Stimulated activated CD4-positive, alpha-beta T cell treated with anti-CD3 and anti-CD28 coated beads, Interleukin-12 subunit alpha, Interleukin-12 subunit beta, amount 100 ng/mL, for 4 hours (primary cell): ENCODE measurements around the gene C13orf46.

ENCODE experiments used
- DNase-seq: peaks from one replicate; pipeline ENCODE4 v3.0.0-alpha.2; 2020

C13orf46 gene

DNA sequence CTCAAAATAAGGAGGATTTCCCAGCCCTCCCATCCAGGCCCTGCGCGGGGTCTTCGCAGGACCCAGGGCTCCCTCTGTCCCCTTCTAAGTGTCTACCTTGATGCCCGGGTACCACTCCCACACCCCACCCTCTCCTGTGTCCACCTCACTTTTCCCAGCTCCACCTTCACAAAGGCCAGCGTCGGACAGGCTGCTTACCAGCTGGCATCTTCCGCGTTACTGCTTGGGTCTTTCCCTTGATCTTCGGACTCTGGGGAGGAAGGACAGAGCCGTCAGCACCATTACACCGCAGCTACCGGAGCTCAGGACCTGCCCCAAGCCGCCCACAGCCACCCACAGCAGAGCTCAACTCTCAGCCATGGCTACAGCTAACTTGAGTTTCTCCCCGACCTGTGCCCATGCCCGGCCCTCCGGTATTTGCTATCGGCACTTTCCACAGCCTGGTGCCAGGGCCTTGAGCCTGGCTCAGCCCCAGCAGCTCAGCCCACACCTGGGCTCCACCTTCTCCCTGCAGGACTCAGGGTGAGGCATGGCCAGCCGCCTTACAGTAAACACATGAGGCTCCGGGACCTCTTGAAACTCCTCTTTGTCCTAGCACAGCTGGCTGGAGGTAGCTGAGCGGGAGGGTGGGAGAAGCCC, 3.8 kb downstream of the C13orf46 start:
- no peak for DNase-seq

DNA sequence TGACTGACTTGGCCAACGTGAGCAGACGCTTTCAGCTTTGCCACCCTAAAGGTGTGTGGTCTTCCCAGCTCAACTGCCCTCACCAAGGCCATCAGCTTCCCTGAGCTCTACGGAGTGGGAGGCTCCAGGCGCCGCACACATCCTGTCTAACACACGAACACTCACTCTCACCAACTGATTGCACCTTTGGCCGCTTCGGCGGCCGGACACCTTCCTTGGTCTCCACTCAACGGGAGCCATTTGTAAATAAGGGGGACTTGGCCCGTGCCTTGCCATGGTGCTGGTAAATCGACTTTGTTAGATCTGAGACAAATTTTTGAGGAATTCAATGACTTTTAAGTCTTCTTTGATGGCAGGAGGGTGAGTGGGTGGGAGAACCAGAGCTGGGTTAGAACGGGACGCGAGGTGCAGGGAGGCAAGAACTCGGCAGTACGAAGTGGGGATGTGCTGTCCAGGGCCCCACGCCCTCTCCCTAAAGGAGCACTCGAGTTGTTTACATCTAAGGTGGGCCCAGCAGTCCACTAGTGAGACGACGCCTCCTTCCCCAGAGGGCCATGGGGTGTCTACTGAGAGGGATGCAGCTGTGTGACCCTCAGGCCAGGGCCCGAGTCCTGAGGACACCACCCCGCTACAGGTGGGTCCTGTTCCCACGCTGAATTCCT, 4.4 kb downstream of the C13orf46 start:
- no peak for DNase-seq

DNA sequence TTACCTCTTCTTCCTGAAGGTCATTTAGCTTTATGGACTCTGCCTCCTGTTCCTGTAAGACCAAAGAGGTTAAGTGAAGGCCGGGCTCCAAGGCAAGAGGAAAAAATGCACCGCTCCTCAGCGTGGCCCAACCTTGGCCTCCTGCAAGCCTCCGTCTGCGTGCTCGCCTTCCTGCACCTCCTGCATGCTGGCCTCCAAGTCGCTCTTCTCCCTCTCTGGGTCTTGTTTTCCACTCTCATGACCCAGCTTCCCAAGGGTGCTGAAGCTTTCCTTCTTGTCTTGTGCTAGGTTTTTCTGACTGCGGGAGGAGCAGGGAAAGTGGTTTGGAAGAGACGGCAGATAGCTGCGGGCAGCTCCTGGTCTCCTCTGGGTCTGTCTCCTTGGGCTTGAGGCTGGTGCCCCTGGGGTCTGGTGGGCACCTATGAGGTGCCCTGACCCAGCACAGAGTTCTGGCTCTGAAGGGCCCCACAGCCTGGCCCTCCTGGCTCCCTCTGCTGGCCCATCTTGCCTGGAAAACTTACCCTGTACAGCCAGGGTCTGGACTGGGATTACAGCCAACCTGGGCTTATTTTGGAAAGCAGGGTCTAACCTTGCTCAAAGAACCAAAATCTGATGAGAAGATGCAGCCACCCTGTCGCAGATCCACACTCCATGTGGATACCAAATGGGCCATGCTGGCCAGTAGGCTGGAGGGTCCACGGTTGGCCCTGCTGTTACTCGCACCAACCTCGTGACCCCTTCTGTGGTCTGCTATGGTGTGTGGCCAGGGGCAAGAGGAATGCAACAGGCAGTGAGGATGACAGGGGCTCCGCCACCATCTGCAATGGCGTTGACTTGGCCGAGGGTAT, 5.2 kb downstream of the C13orf46 start:
- no peak for DNase-seq

DNA sequence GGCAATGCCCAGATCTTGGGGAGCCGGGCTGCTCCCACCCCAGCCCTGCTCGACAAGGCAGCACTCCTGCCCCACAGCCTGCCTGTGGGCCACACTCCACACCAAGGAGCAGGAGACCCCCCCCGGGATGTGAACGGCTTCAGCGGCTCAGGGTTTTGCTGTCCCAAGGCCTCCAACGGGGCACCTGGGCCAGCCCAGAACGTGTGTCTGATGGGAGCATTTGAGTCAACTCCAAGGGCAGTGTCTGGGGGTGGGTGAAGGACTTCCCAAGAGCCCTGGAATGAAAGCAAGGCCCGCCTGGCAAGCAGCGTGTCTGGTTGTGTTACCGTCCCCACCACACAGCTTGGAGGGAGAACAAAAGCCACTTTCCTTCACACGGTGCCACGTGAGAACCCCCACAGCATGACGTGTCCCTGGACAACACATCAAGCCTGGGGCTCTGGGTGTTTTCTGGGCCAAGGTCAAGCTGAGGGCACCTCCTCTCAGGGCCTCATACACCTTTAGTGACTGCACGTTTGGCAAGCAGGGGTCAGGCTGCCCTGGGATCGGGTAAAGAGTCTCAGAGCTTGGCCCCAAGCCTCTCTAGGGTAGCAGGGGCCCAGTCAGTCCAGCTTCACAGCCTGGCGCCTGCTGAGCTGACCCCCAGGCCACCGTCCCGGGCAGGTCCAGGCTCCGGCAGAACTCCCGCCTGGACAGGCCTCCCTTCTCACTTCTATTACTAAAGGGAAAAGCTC, 6.0 kb downstream of the C13orf46 start:
- no peak for DNase-seq

DNA sequence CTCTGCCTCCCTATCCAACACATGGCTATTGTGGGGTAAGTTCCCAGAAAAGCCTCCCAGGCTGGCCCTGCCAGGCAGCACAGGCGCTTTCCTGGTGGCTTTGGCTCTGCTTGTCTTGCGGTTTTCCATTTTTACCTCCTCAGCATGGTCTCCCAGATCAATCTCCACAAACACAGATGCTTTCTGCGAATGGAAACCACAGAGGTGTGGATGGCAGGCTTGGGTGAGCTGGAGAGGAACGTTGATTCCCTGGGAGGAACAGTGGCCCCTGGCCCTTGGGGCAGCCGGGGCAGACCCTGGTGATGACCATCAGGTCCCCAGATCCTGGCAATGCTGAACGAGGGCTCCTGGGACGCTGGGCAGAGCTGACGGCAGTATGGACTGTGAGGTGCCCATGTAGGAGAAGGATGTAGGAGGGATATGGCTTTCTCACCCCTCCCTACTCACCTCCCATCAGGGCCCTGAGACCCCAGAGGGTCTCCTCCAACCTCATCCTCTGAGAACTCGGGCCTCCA, 6.6 kb downstream of the C13orf46 start:
- DNase-seq = no peak

DNA sequence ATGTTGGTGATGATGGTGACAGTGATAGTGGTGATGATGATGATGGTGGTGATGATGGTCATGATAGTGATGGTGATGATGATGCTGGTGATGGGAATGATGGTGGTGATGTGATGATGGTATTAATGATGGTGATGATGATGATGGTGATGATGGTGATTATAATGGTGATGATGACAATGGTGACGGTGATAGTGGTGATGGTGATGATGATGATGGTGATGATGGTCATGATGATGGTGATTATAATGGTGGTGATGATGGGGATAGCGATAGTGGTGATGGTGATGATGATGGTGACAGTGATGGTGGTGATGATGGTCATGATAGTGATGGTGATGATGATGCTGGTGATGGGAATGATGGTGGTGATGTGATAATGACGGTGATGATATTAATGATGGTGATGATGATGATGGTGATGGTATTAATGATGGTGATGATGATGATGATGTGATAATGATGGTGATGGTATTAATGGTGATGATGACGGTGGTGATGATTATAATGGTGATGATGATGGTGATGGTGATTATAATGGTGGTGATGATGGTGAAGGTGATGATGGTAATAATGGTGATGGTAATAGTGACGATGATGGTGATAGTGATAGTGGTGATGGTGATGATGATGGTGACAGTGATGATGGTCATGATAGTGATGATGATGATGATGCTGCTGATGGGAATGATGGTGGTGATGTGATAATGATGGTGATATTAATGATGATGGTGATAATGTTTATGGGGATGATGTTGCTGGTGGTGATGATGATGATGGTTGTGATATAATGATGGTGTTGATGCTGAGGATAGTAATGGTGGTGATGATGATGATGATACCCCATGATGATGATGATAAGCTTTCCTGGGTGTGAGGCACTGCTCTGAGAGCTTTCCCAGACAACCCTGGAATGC, 7.7 kb downstream of the C13orf46 start:
- DNase-seq = no peak

DNA sequence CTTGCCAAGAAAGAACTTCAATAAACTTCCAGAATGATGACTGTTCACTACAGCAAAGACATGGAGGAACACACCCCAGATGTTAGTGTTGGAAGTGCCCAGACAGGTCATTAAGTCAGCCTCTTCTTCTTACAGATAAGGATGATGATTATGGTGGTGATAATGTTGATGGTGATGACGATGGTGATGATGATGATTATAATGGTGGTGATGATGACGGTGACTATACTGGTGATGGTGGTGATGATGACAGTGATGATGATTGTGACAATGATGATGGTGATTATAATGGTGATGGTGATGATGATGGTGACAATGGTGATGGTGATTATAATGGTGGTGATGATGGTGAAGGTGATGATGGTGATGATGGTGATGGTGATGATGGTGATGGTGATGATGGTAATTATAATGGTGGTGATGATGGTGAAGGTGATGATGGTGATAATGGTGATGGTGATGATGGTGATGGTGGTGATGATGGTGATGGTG, 8.4 kb downstream of the C13orf46 start:
- no peak for DNase-seq

DNA sequence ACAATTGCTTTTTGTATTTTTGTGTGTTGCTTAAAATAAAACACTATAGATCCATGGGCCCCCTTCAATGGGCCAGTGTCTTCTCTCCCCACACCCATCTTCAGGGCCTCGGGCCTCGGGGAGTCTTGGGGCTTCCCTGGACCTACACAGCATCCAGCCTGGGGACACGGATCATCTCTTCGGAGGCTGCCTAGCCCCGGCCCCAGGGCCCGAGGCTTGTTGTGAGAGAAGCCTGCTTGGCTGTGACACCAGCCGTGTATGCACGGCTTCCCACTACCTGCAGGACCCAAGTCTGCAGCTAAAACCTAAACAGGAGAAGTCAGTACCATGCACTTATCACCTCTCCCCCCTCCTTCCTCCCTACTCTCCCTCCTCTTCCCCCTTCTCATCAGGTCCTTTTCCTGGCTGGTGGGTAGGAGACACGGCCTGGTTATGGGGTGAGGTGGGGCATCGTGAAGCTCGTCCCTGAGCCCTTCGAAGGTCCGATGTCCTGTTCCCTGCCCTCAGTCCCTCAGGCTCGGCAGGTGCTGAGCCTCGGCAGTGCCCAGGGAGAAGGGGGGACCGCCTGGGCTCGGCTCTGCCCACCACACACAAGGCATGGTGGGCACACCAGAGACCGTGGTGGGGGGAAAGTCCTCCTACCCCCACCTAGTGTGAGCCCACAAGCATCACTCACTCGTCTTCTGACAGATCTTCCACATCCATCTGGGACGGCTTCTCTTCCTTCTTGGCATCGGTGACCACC, 9.5 kb downstream of the C13orf46 start:
- DNase-seq = no peak

DNA sequence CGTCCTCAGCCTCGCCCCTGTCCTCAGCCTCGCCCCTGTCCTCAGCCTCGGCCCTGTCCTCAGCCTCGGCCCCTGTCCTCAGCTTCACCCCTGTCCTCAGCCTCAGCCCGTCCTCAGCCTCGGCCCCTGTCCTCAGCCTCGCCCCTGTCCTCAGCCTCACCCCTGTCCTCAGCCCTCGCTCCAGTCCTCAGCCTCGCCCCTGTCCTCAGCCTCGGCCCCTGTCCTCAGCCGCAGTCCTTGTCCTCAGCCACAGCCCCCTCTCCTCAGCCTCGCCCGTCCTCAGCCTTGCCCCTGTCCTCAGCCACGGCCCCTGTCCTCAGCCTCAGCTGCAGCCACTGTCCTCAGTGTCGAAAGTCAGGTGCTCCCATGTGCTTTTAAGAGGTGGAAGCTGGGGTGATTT, 10.5 kb downstream of the C13orf46 start:
- no peak for DNase-seq

DNA sequence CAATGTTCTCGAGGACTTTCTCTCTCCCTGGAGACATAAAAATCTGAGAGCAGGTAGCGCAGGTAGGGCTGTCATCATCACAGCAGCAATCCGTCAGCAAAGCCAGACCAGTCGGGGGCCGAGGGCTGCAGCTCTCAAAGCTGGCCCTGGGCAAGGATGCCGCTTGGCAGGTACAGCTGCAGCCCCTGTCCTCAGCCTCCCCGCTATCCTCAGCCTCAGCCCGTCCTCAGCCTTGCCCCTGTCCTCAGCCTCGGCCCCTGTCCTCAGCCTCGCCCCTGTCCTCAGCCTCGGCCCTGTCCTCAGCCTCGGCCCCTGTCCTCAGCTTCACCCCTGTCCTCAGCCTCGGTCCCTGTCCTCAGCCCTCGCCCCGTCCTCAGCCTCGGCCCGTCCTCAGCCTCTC, 10.9 kb downstream of the C13orf46 start:
- no peak for DNase-seq

DNA sequence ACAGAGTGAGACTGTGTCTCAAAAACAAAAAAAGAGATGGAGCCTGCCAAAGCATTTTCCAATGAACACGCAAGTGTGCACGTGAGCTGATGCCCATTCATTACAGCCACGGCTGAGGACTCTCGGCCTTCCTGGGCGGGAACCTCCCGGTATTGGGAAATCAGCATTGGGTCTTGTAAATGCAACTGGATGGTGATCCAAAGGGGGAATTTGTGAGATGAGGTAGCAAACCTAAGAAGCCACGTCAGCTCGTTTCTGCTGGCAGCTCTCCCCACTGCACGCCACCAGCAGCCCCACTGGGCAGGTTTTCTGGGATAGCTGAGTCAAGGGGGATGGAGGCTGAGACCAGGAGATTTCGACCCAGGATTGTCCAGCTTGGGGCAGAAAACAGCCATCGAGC, 11.5 kb downstream of the C13orf46 start:
- no peak for DNase-seq

DNA sequence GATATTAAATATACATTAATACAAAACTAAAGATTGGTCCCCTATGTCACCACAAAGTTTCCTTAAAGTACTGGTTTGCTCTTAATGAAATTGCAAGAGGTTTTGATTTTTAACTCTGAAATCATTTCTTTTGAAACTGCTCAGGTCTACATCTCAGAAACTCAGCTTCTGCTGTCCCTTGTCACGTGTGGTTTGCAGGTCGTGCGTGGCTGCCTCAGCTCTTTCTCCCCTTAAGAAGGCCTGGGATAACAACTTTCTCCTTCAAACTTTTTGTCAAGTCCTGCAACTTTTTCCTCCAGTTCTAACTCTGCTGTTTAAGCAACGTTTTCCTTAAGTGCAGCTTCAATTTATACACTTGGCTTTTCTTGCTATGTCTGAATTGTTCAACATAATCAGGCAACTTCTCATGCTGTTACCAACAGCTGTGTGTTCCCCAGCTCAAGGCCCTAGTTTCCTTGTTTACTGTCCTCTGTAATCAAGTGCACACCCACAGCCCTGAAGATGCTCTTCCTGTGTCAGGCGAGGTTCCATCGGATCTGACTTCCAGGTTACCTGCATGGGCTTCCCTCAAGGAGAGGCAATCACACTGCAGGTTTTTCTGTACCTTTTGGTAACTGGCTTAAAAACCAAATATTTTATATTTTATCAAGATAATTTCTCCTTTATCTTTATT, 13.5 kb downstream of the C13orf46 start:
- no peak for DNase-seq

DNA sequence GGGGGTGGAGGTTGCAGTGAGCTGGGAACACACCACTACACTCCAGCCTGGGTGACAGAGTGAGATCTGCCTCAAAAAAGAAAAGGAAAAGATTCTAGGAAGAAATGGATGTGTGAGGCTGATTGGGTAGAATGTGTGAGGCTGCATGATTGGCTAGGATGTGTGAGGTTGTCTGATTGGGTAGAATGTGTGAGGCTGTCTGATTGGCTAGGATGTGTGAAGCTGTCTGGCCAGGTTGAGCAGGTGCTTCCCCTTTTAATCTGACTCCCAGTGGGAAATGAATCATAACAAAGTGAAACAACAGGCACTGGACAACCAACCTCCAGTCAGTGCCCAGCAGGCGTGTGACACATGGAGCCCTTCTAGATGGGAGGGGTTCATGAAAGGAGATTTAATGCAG, 14.7 kb downstream of the C13orf46 start:
- DNase-seq = no peak

DNA sequence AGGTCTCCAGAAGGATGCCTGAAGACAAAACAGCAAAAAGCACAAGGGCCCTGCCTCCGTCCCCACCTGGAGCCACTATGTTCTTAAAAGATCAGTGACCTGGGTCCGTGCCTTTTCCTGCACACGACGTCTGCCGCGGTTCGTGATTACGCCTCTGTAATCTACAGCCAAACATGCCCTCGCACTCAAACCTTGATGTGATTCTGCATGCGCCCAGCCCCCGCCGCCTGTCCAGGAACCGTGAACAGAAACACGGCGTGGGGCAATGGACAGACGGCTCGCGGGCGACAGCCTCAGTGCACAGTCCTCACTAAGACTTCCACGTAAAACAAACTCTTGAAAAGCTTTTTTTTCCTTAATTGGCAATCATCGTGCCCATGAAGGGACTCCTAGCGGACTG, 15.5 kb downstream of the C13orf46 start:
- no peak for DNase-seq

DNA sequence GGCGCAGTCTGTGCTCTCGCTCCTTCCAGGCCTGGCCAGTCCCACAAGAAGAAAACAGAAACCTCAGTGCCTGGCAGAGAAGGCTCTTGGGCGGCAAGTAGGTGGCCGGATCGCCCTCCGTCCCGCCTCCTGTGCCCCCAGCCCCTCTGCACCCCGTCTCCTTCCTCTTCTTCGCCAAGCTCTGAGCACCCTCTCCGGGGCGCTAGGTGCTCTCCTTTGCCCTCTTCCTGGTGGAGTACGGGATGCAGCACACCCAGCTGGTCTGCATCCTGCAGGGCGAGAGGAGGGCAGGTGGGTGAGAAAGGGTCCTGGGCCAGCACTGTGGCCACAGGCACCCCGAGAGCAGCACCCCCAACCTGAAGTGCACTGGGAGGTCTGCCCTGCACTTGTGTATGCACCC, 17.3 kb downstream of the C13orf46 start:
- no peak for DNase-seq

DNA sequence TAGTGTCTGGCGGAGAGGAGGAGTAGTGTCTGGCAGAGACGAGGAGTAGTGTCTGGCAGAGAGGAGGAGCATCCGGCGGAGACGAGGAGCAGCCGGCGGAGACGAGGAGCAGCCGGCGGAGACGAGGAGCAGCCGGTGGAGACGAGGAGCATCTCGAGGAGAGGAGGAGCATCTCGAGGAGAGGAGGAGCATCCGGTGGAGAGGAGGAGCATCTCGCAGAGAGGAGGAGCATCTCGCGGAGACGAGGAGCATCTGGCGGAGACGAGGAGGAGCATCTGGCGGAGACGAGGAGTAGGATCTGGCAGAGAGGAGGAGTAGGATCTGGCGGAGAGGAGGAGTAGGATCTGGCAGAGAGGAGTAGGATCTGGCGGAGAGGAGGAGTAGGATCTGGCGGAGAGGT, 18.2 kb downstream of the C13orf46 start:
- no peak for DNase-seq

DNA sequence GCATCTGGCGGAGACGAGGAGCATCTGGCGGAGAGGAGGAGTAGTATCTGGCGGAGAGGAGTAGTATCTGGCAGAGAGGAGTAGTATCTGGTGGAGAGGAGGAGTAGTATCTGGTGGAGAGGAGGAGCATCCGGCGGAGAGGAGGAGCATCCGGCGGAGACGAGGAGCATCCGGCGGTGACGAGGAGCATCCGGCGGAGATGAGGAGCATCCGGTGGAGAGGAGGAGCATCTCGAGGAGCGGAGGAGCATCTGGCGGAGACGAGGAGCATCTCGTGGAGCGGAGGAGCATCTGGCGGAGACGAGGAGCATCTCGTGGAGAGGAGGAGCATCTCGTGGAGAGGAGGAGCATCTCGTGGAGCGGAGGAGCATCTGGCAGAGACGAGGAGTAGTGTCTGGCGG, 18.6 kb downstream of the C13orf46 start:
- DNase-seq = no peak

DNA sequence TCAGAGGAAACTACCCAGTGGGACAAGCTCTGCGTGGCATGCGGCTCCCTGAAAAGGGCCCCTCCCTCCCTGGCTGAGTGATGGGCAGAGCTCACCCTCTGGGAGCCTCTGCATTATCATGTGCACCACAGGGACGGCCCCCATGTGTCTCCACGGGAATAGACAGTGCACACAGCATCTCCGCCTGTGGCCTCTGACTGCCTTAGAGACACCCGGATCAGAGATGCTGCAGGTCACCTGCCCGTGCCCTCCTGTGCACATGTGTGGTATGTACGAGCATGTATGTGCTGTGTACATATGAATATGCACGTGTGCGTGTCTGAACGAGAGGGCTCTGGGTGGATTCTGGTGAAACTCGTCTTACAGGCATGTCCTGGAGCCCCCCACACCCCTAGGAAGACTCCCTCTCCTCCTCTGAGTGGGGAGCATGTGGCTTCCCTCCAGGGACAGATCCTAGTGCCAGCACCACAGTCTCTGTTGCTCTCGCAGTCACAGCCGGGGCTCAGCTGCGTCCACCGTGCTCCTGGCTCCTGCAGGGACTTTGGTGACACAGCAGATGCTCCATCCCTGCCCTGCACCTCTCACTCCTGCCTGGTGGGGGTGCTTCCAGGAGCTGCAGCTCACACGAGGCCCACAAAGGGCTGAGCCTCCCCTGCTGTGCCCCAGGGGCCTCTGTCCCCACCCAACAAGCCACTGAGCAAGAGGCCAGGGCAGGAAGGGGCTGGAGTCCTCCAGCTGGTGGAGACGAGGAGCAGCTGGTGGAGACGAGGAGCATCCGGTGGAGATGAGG, 19.6 kb downstream of the C13orf46 start:
- no peak for DNase-seq

DNA sequence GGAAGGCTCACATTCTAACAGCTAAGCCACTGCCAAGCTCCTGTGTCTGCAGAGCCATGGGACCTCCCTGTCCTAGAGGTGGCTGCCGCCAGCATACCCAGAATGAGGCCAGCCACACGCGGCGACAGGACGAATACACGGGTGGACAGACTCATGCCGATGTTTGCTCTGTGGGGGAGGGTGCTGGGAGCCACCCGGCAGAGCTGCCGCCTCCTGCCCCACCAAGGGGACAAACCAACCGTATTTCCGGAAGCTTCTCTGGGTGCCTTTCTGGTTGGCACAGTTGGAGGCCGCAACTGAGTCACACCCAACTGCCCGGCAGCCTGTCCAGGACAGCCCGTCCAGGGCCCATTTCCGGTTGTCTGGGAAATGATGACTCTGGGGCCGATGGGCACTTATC, 20.3 kb downstream of the C13orf46 start:
- DNase-seq = no peak
